K562 (cell line): Measurements from ENCODE around the gene COL16A1. TPM values are rescaled to one million over a fixed set of nuclear protein-coding genes. Genes with fewer than 3 reads are reported as not detected.

Experiments
- ATAC-seq: fragments of 200-7000 bp; cut with Tn5 transposase; 3 replicates; pipeline ENCODE4 v1.9.1; 2020; ENCODE audit warnings: moderate library complexity
- BruUV-seq: library from RNA; stranded (reverse); fragments of 400-500 nt; replicated peaks from 2 replicates; lab custom pipeline; 2021; lab: Mats Ljungman, UMichigan
- CTCF ChIA-PET: fragments of 300-600 bp; formaldehyde crosslinking; extraction: SDS; loops from one replicate; lab custom pipeline; 2021; ENCODE audit warnings: low intra/inter-chr PET ratio; lab: Yijun Ruan, JAX
- POLR2A ChIA-PET: fragments of 300-600, 350-650 bp; sonication (Branson Sonifier 250); formaldehyde crosslinking; extraction: SDS; loops from one replicate; lab custom pipeline; 2021; ENCODE audit warnings: antibody characterized with exemption, inconsistent platforms; lab: Yijun Ruan, JAX
- DNase-seq, 4 experiments: peaks; one replicate each; pipeline versions ENCODE4 v3.0.0 to v3.0.0-alpha.2; 2011 to 2018; ENCODE audit warnings: low spot score in 3 of 4, mixed read lengths in 3 of 4; ENCODE audit errors: extremely low read depth in 1 of 4
- FAIRE-seq: peaks from 2 replicates; lab custom pipeline; 2011; peaks lifted over from hg19 to GRCh38; lab: Jason Lieb, UNC
- H2AFZ ChIP-seq: 2 replicates; pipeline ENCODE4 v1.6.0; 2011; ENCODE audit warnings: low read depth, low read length, control low read depth, inconsistent platforms
- H3K27ac ChIP-seq: fragments of 200-600 bp; 3 replicates; pipeline ENCODE4 v1.8.0; 2011; ENCODE audit warnings: low read depth, mild to moderate bottlenecking, control low read depth, inconsistent platforms, low read length, moderate library complexity, mixed read lengths; ENCODE audit errors: extremely low read depth
- H3K27me3 ChIP-seq, 2 experiments: fragments of 300-600 bp in 1 of 2; 2 replicates in 1 of 2; 3 replicates in 1 of 2; pipeline versions ENCODE4 v1.6.0 to v1.8.0; 2011; ENCODE audit warnings: inconsistent platforms in 2 of 2, low read length in 2 of 2, mild to moderate bottlenecking in 1 of 2, mixed read lengths in 1 of 2, moderate library complexity in 1 of 2; ENCODE audit not compliant: control insufficient read depth in 2 of 2, insufficient read depth in 2 of 2
- H3K36me3 ChIP-seq: fragments of 300-600 bp; 3 replicates; pipeline ENCODE4 v1.8.0; 2011; ENCODE audit warnings: mild to moderate bottlenecking, low read length, inconsistent platforms; ENCODE audit not compliant: control insufficient read depth, insufficient read depth
- H3K4me1 ChIP-seq, 2 experiments: fragments of 200-600 bp in 1 of 2; replicated peaks in 1 of 2; 2 replicates in 1 of 2; 3 replicates in 1 of 2; pipeline versions ENCODE4 v1.5.1 to v1.8.0; 2011; ENCODE audit warnings: inconsistent platforms in 2 of 2, low read length in 2 of 2, mild to moderate bottlenecking in 1 of 2, mixed read lengths in 1 of 2, moderate library complexity in 1 of 2; ENCODE audit not compliant: control insufficient read depth in 2 of 2, insufficient read depth in 2 of 2
- H3K4me2 ChIP-seq: 2 replicates; pipeline ENCODE4 v1.6.1; 2011; ENCODE audit warnings: low read length, control low read depth, inconsistent platforms, mixed read lengths; ENCODE audit not compliant: insufficient read depth
- H3K4me3 ChIP-seq: fragments of 200-600 bp; sonication (generic), shearing (Covaris generic); 2 replicates; pipeline ENCODE4 v1.5.1; 2016; ENCODE audit warnings: control low read depth, inconsistent platforms
- H3K79me2 ChIP-seq: fragments of 200-600 bp; 3 replicates; pipeline ENCODE4 v1.8.0; 2011; ENCODE audit warnings: low read length, inconsistent platforms; ENCODE audit not compliant: control insufficient read depth, insufficient read depth
- H3K9ac ChIP-seq, 2 experiments: 2 replicates each; pipeline versions ENCODE4 v1.6.0 to v1.6.1; 2011; ENCODE audit warnings: low read depth in 2 of 2, low read length in 2 of 2, control low read depth in 1 of 2, inconsistent platforms in 1 of 2, mild to moderate bottlenecking in 1 of 2, mixed read lengths in 1 of 2; ENCODE audit not compliant: insufficient read depth in 1 of 2
- H3K9me1 ChIP-seq: one replicate; pipeline ENCODE4 v1.6.0; 2011; ENCODE audit warnings: inconsistent platforms, mild to moderate bottlenecking, low read length, moderate library complexity; ENCODE audit not compliant: control insufficient read depth, insufficient read depth
- H3K9me3 ChIP-seq: replicated peaks from 2 replicates; pipeline ENCODE4 v1.5.1; 2011; ENCODE audit warnings: low read depth, low read length, inconsistent platforms; ENCODE audit not compliant: control insufficient read depth, insufficient read depth
- H4K20me1 ChIP-seq: replicated peaks from 2 replicates; pipeline ENCODE4 v1.6.1; 2011; ENCODE audit warnings: low read length, inconsistent platforms, mixed read lengths; ENCODE audit not compliant: control insufficient read depth, insufficient read depth
- CEBPB ChIP-seq: fragments of 450-650 bp; IDR thresholded peaks from 2 replicates; pipeline ENCODE4 v1.6.1; 2016; ENCODE audit warnings: missing genetic modification characterization, missing compliant biosample characterization
- CEBPG ChIP-seq, 3 experiments: fragments of 200-800 bp in 1 of 3; sonication (Bioruptor generic) in 1 of 3; sonication (generic) in 1 of 3; formaldehyde crosslinking in 1 of 3; IDR thresholded peaks in 2 of 3; conservative IDR thresholded peaks in 1 of 3; 2 replicates each; pipeline versions ENCODE4 v1.6.1 to v1.8.0; 2016 to 2022; ENCODE audit warnings: missing compliant biosample characterization in 2 of 3, missing genetic modification characterization in 2 of 3, mild to moderate bottlenecking in 1 of 3, missing genetic modification reagents in 1 of 3
- CUX1 ChIP-seq: fragments of 200-800 bp; sonication (Bioruptor generic); IDR thresholded peaks from 2 replicates; pipeline ENCODE4 v1.6.1; 2016; ENCODE audit warnings: missing genetic modification characterization, missing compliant biosample characterization
- ETV6 ChIP-seq, 3 experiments: fragments of 150-350 bp in 1 of 3; sonication (generic) in 1 of 3; formaldehyde crosslinking in 1 of 3; IDR thresholded peaks; 2 replicates each; pipeline versions ENCODE4 v1.6.1 to v1.8.0; 2014 to 2022; ENCODE audit warnings: borderline replicate concordance in 2 of 3, low read depth in 2 of 3, antibody characterized with exemption in 1 of 3, low read length in 1 of 3, mild to moderate bottlenecking in 1 of 3, missing genetic modification reagents in 1 of 3
- FOSL1 ChIP-seq: fragments of 200-800 bp; sonication (Bioruptor generic); conservative IDR thresholded peaks from 2 replicates; pipeline ENCODE4 v1.6.1; 2016; ENCODE audit warnings: missing genetic modification characterization, missing compliant biosample characterization
- GTF3C2 ChIP-seq: IDR thresholded peaks from 3 replicates; pipeline ENCODE4 v1.6.1; 2011; ENCODE audit warnings: borderline replicate concordance, mild to moderate bottlenecking, moderate library complexity; ENCODE audit not compliant: insufficient read length; ENCODE audit errors: extremely low read depth
- MECOM ChIP-seq: fragments of 250-450 bp; sonication (Bioruptor Pico); IDR thresholded peaks from 2 replicates; pipeline ENCODE4 v1.8.0; 2022; ENCODE audit warnings: inconsistent platforms
- NRF1 ChIP-seq, 2 experiments: fragments of 450-650 bp; IDR thresholded peaks in 1 of 2; conservative IDR thresholded peaks in 1 of 2; 2 replicates each; pipeline ENCODE4 v1.6.1; 2014; ENCODE audit warnings: mild to moderate bottlenecking in 2 of 2
- ZFP30 ChIP-seq: fragments of 250-450 bp; sonication (Bioruptor Pico); IDR thresholded peaks from 2 replicates; pipeline ENCODE4 v1.8.0; 2022; ENCODE audit warnings: moderate library complexity, mild to moderate bottlenecking, inconsistent platforms, borderline replicate concordance
- ZKSCAN3 ChIP-seq: fragments of 250-450 bp; sonication (Bioruptor Pico); IDR thresholded peaks from 2 replicates; pipeline ENCODE4 v1.4.0; 2020
- ZNF165 ChIP-seq: fragments of 250-450 bp; sonication (Bioruptor Pico); IDR thresholded peaks from 2 replicates; pipeline ENCODE4 v1.4.0; 2020; ENCODE audit warnings: borderline replicate concordance
- ZNF589 ChIP-seq: fragments of 200-800 bp; sonication (Bioruptor generic); IDR thresholded peaks from 2 replicates; pipeline ENCODE4 v1.6.1; 2016; ENCODE audit warnings: low read depth, missing genetic modification characterization, missing compliant biosample characterization
- WGBS: fragments of 100-300 bp; shearing (Covaris generic); methylation state at CpG from one replicate; pipeline ENCODE4 v1.1.6; 2016; ENCODE audit warnings: low coverage, mixed read lengths; ENCODE audit not compliant: insufficient coverage; ENCODE audit errors: missing lambda C conversion rate; 5-methylcytosine and 5-hydroxymethylcytosine counted together
- in situ Hi-C: fragments of 300-500 bp; cut with MboI; formaldehyde crosslinking; loops from 4 replicates; pipeline ENCODE4 v1.15.0; 2018; ENCODE audit warnings: inconsistent platforms, mixed read lengths
- intact Hi-C: fragments of 100-400 bp; cut with micrococcal nuclease; formaldehyde crosslinking; loops from 2 replicates; pipeline ENCODE4 v1.14.2; 2022
- polyA plus RNA-seq, 8 experiments: library from polyadenylated mRNA; depleted of rRNA in 4 of 8; stranded (reverse) in 5 of 8; unstranded in 3 of 8; fragments of >200 nt; fragmentation: Nextera tagmentation in 2 of 8; fragmentation: Illumina TruSeq in 1 of 8; extraction: Ambion mirVana in 2 of 8; extraction: Trizol in 1 of 8; gene quantifications; 2 replicates each; pipeline versions ENCODE4 v1.2.1 to v1.2.3, GENCODE V29; 2011 to 2014; ENCODE audit warnings: inconsistent platforms in 1 of 8, missing spikeins in 1 of 8
- total RNA-seq, 7 experiments: library from RNA; depleted of rRNA in 6 of 7; stranded (reverse); fragments of >200 nt in 6 of 7; fragmentation: Illumina TruSeq in 2 of 7; extraction: Trizol in 2 of 7; gene quantifications; 2 replicates each; pipeline versions ENCODE4 v1.2.1 to v1.2.3, GENCODE V29; 2011 to 2021; ENCODE audit warnings: low replicate concordance in 1 of 7

Gene COL16A1
- total and polyA plus RNA-seq, 9 of the 15 experiments (the other 6 are each of a cell fraction or from before 2014, with no cell fraction given), result 0.11 to 0.60 (median 0.11) TPM; not detected in 6

- Histone ChIP-seq H2AFZ (no peak overlapping the region), H3K9me1 (no peaks in the 10 kb centered on the region), H3K36me3 (peaks cover 8% of the 10 kb centered on the region; the same call in 2 of the 3 replicates), H3K4me2 (no peak overlapping the region), H3K79me2 (peaks cover 64% of the 10 kb centered on the region), H3K4me1 (peaks cover 0 to 16% of the 10 kb centered on the region in 2 experiments; a peak in 2 of 5 replicates), H3K27ac (no peak overlapping the region), H4K20me1 (peaks cover 6% of the 10 kb centered on the region; the same call in 1 of the 2 replicates), H3K4me3 (no peak overlapping the region), H3K9ac (no peak overlapping the region), H3K9me3 (no peaks in the 10 kb centered on the region), H3K27me3 (no peaks in the 10 kb centered on the region)
- ChIA-PET POLR2A (interaction anchor here (0.6 to 5.7 kb wide), 6 partner anchors 12 to 481 kb away, joined by 3 to 47 read pairs (median 3); no protein-coding TSS in a partner anchor), CTCF (no interaction called here)
- no peak for FAIRE-seq
- DNase-seq, result no peak
- intact Hi-C loops, result no loop called here
- WGBS, result 34% methylated on average over 5 of the region's 5 CpGs
- ATAC-seq, result no peak
- no TSS peak for BruUV-seq
- in situ Hi-C loops, result no loop called here
- TF ChIP-seq NRF1 (conservative IDR thresholded peaks at IDR 0.05 in 1 of 2, IDR thresholded peaks at IDR 0.05 in 1 of 2), result no peak
- TF ChIP-seq ZNF165 (CRISPR knock-in tag), result no peak
- no peak for TF ChIP-seq ZNF589 (CRISPR knock-in tag)
- no peak for TF ChIP-seq MECOM (CRISPR knock-in tag)
- no peak for TF ChIP-seq CEBPG (CRISPR knock-in tag; IDR thresholded peaks at IDR 0.05)
- peak in 1 of 2 experiments; percentile 55; a peak in 2 of 4 replicates for TF ChIP-seq CEBPG (tag; conservative IDR thresholded peaks at IDR 0.05 in 1 of 2, IDR thresholded peaks at IDR 0.05 in 1 of 2)
- peak; percentile 56; the same call in 1 of the 2 replicates for TF ChIP-seq CEBPB (tag)
- TF ChIP-seq ETV6 (IDR thresholded peaks at IDR 0.05; ENCODE audit: borderline replicate concordance in 1 of 2, low read depth in 2 of 2, low read length in 1 of 2), result no peak
- no peak for TF ChIP-seq ETV6 (CRISPR knock-in tag; IDR thresholded peaks at IDR 0.05; ENCODE audit: borderline replicate concordance)
- no peak for TF ChIP-seq CUX1 (CRISPR knock-in tag)
- no peak for TF ChIP-seq GTF3C2
- TF ChIP-seq ZKSCAN3 (CRISPR knock-in tag), result no peak
- no peak for TF ChIP-seq ZFP30 (CRISPR knock-in tag)
- TF ChIP-seq FOSL1 (tag), result peak; percentile 59
Observed at GRCh38 chr1:31639543-31639942, 64.3 kb downstream of the COL16A1 start.
